Measurements from ENCODE around the gene PLAC8. TPM values are rescaled to one million over a fixed set of nuclear protein-coding genes. Genes with fewer than 3 reads are reported as not detected.

Gene PLAC8
- total and polyA plus RNA-seq, 2 of the 13 experiments (the other 11 are each of a cell fraction or from before 2014, with no cell fraction given) = 3.0 to 174 TPM

- TF ChIP-seq CREB1 (IDR thresholded peaks at IDR 0.05) (no peak), CREB1 (CRISPR knock-in tag; IDR thresholded peaks at IDR 0.05) (peak; percentile 57; the same call in 1 of the 2 replicates), HOMEZ (CRISPR knock-in tag; IDR thresholded peaks at IDR 0.05; ENCODE audit: low read depth) (peak; percentile 26; the same call in 1 of the 2 replicates), ZNF124 (CRISPR knock-in tag; IDR thresholded peaks at IDR 0.05) (peak; percentile 51; the same call in 1 of the 2 replicates), NFYB (CRISPR knock-in tag; IDR thresholded peaks at IDR 0.05) (0 out of 2 replicates have a peak, but pooled peaks have one; percentile 28), SRF (IDR thresholded peaks at IDR 0.05; ENCODE audit: low read depth, low read length) (peak; percentile 73)
- TF ChIP-seq, protein P1, sequence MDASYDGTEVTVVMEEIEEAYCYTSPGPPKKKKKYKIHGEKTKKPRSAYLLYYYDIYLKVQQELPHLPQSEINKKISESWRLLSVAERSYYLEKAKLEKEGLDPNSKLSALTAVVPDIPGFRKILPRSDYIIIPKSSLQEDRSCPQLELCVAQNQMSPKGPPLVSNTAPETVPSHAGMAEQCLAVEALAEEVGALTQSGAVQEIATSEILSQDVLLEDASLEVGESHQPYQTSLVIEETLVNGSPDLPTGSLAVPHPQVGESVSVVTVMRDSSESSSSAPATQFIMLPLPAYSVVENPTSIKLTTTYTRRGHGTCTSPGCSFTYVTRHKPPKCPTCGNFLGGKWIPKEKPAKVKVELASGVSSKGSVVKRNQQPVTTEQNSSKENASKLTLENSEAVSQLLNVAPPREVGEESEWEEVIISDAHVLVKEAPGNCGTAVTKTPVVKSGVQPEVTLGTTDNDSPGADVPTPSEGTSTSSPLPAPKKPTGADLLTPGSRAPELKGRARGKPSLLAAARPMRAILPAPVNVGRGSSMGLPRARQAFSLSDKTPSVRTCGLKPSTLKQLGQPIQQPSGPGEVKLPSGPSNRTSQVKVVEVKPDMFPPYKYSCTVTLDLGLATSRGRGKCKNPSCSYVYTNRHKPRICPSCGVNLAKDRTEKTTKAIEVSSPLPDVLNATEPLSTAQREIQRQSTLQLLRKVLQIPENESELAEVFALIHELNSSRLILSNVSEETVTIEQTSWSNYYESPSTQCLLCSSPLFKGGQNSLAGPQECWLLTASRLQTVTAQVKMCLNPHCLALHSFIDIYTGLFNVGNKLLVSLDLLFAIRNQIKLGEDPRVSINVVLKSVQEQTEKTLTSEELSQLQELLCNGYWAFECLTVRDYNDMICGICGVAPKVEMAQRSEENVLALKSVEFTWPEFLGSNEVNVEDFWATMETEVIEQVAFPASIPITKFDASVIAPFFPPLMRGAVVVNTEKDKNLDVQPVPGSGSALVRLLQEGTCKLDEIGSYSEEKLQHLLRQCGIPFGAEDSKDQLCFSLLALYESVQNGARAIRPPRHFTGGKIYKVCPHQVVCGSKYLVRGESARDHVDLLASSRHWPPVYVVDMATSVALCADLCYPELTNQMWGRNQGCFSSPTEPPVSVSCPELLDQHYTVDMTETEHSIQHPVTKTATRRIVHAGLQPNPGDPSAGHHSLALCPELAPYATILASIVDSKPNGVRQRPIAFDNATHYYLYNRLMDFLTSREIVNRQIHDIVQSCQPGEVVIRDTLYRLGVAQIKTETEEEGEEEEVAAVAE (CRISPR knock-in tag; IDR thresholded peaks at IDR 0.05; ENCODE audit: borderline replicate concordance) = 0 out of 2 replicates have a peak, but pooled peaks have one; percentile 27
Observed at GRCh38 chr4:83114576-83114975, at the start of gene PLAC8 (continued).

DNA sequence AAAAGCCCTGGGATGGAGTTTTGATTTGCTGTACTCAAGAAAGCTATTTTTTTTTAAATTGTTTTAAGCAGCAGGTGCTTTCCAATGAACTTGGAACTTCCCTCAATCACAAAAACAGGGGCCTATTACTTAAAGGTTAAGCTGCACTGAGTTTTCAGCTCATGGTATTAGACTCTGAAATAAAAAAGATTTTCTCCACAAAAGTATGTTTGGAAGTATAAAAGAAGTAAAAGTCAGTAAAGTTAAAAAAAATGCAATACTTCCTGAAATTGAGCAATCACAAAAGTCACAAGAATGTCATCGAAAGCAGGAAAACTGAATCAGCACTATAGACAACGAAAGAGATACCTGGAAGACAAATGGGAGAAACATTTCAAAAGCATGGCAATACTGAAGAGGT lies 38.9 kb upstream of the PLAC8 start:
- intact Hi-C loops (cut with micrococcal nuclease; ENCODE audit: unreplicated experiment) = no loop called here
- FAIRE-seq (no peak), DNase-seq (ENCODE audit: low spot score) (no peak), ATAC-seq (no peak)
- no peak overlapping the region for H3K4me3 ChIP-seq (replicated peaks in 1 of 3; ENCODE audit: insufficient read depth in 1 of 3, low read depth in 2 of 3, low read length in 3 of 3)
- CTCF ChIA-PET (ENCODE audit: low intra/inter-chr PET ratio, low total read pairs) = no interaction called here
- no peaks in the 10 kb centered on the region for H3K36me3 ChIP-seq (replicated peaks in 1 of 2; ENCODE audit: control insufficient read depth in 1 of 2, insufficient read depth in 2 of 2, low read length in 2 of 2)
- peaks cover 9% of the 10 kb centered on the region; the same call in 1 of the 2 replicates for H3K9me3 ChIP-seq (ENCODE audit: low read length)
- POLR2A ChIA-PET = no interaction called here
- no peak overlapping the region for H3K9ac ChIP-seq (ENCODE audit: insufficient read depth, low read depth, low read length)
- H3K27me3 ChIP-seq (ENCODE audit: control insufficient read depth in 1 of 2, insufficient read depth in 2 of 2, low read length in 2 of 2) = no peaks in the 10 kb centered on the region; a peak in 1 of 5 replicates
- no peaks in the 10 kb centered on the region for H4K20me1 ChIP-seq (ENCODE audit: insufficient read depth, low read length)
- H3K4me2 ChIP-seq (ENCODE audit: low read depth, low read length) = no peak overlapping the region
- peaks cover 32% of the 10 kb centered on the region for H3K4me1 ChIP-seq (ENCODE audit: insufficient read depth, low read length)
- in situ Hi-C loops (cut with HindIII; ENCODE audit: extremely low pct_ligation_motif_present, low pct_unique_long_range_greater_than_20kb) = no loop called here
- no peak overlapping the region for H3K27ac ChIP-seq (ENCODE audit: extremely low read length, insufficient read depth, low read length)
- WGBS (ENCODE audit: low lambda C conversion rate) = 63% methylated on average over 2 of the region's 2 CpGs
- BruUV-seq (replicated peaks) = no TSS peak
- H2AFZ ChIP-seq (ENCODE audit: low read length) = no peak overlapping the region
- no peak for TF ChIP-seq ZNF589 (CRISPR knock-in tag; conservative IDR thresholded peaks at IDR 0.05)
- TF ChIP-seq MAFF (IDR thresholded peaks at IDR 0.05; ENCODE audit: low read depth, low read length) = peak; percentile 39; the same call in 1 of the 2 replicates
- TF ChIP-seq PAF1 (CRISPR knock-in tag; IDR thresholded peaks at IDR 0.05) = no peak
- TF ChIP-seq CEBPB (IDR thresholded peaks at IDR 0.05; ENCODE audit: borderline replicate concordance, low read depth, low read length) = peak; percentile 58; the same call in 1 of the 2 replicates
- TF ChIP-seq MBD4 (IDR thresholded peaks at IDR 0.05; ENCODE audit: borderline replicate concordance, low read length) = no peak
- no peak for TF ChIP-seq ZNF317 (CRISPR knock-in tag; IDR thresholded peaks at IDR 0.05)
- peak in 1 of 2 experiments; percentile 30; a peak in 1 of 4 replicates for TF ChIP-seq MAFK (conservative IDR thresholded peaks at IDR 0.05 in 1 of 2, IDR thresholded peaks at IDR 0.05 in 1 of 2; ENCODE audit: low read length in 2 of 2)
- H3K79me2 ChIP-seq (ENCODE audit: insufficient read depth, low read length) = no peaks in the 10 kb centered on the region

Measured in HepG2 (cell line).